GM04503 (cell line): ENCODE measurements around the gene ZNF835.
"Not testable (repeated sequence)": the region's sequence is repeated elsewhere in the genome, so short reads cannot be mapped to it uniquely, and the experiment has no call there.

Experiments
- DNase-seq: peaks from one replicate; pipeline ENCODE4 v3.0.0-alpha.2; 2012; ENCODE audit warnings: low read depth

Gene ZNF835

GRCh38 chr19:56671613-56671994 lies at the start of gene ZNF835:
Gene ZNF835 (minus strand): TSS chr19:56671757. CDS start chr19:56665198, 6,559 bp downstream.
- no peak for DNase-seq

GRCh38 chr19:56720281-56720680 lies 48.7 kb upstream of the ZNF835 start:
- no peak for DNase-seq

- DNase-seq, result no peak
These were observed 46.7 kb upstream of the ZNF835 start for GRCh38 chr19:56718231-56718630.

GRCh38 chr19:56712611-56713276 lies 41.2 kb upstream of the ZNF835 start:
- DNase-seq, result no peak

GRCh38 chr19:56710437-56710836 lies 38.9 kb upstream of the ZNF835 start:
- no peak for DNase-seq

- DNase-seq, result no peak
These were observed 36.3 kb upstream of the ZNF835 start for GRCh38 chr19:56707821-56708220.

GRCh38 chr19:56705939-56706338 lies 34.4 kb upstream of the ZNF835 start:
- DNase-seq, result no peak

- no peak for DNase-seq
These were observed 30.3 kb upstream of the ZNF835 start for GRCh38 chr19:56701895-56702294.

GRCh38 chr19:56699552-56699951 lies 28.0 kb upstream of the ZNF835 start:
- no peak for DNase-seq

GRCh38 chr19:56692206-56692895 lies 20.8 kb upstream of the ZNF835 start:
- DNase-seq, result no peak

- DNase-seq, result no peak
These were observed 19.1 kb upstream of the ZNF835 start for GRCh38 chr19:56690670-56691069.

- DNase-seq, result no peak
These were observed 17.6 kb upstream of the ZNF835 start for GRCh38 chr19:56689198-56689597.

- no peak for DNase-seq
These were observed 15.5 kb upstream of the ZNF835 start for GRCh38 chr19:56687031-56687430.

- DNase-seq, result no peak
These were observed 11.6 kb upstream of the ZNF835 start for GRCh38 chr19:56683116-56683515.

- no peak for DNase-seq
These were observed 10.1 kb upstream of the ZNF835 start for GRCh38 chr19:56681702-56682101.

GRCh38 chr19:56678205-56678604 lies 6.6 kb upstream of the ZNF835 start:
- DNase-seq, result no peak

- not testable (repeated sequence) for DNase-seq
These were observed 1.1 kb upstream of the ZNF835 start for GRCh38 chr19:56672610-56673009.

GRCh38 chr19:56670961-56671612 lies 470 bp downstream of the ZNF835 start:
- DNase-seq, result no peak

GRCh38 chr19:56670401-56670960 lies 1.1 kb downstream of the ZNF835 start:
- no peak for DNase-seq

- no peak for DNase-seq
These were observed 2.9 kb downstream of the ZNF835 start for GRCh38 chr19:56668676-56669075.

GRCh38 chr19:56667311-56667870 lies 4.2 kb downstream of the ZNF835 start:
- DNase-seq, result no peak

- no peak for DNase-seq
These were observed 7.0 kb downstream of the ZNF835 start for GRCh38 chr19:56664511-56664910.
